B cell (primary cell): ENCODE measurements around the gene FXR1. TPM values are rescaled to one million over a fixed set of nuclear protein-coding genes. Genes with fewer than 3 reads are reported as not detected.

Experiments used
- ATAC-seq: fragments of 200-7000 bp; cut with Tn5 transposase; one replicate; pipeline ENCODE4 v1.10.0; 2021; ENCODE audit warnings: low read depth, mild to moderate bottlenecking, moderate number of reproducible peaks, moderate library complexity
- CTCF ChIA-PET: fragments of 350-600 bp; sonication (Branson Sonifier 250); formaldehyde crosslinking; loops from one replicate; lab custom pipeline; 2021; ENCODE audit warnings: antibody characterized with exemption, inconsistent platforms; lab: Charles Lee
- POLR2A ChIA-PET: fragments of 350-600 bp; sonication (Branson Sonifier 250); formaldehyde crosslinking; loops from one replicate; lab custom pipeline; 2021; ENCODE audit warnings: antibody characterized with exemption; lab: Charles Lee
- DNase-seq: peaks from one replicate; pipeline ENCODE4 v3.0.0; 2013
- H2AFZ ChIP-seq: 2 replicates; pipeline ENCODE4 v1.6.1; 2012; ENCODE audit warnings: mild to moderate bottlenecking, low read depth, low read length; ENCODE audit not compliant: insufficient read depth, poor library complexity, severe bottlenecking
- H3K27ac ChIP-seq, 2 donors: 1 replicate in 1 of 2; 2 replicates in 1 of 2; pipeline ENCODE4 v1.5.1; 2012 to 2013; ENCODE audit warnings: low read length in 2 of 2, mild to moderate bottlenecking in 2 of 2, moderate library complexity in 1 of 2
- H3K27me3 ChIP-seq, 4 experiments: fragments of 200-600 bp in 1 of 4; sonication (generic) in 1 of 4; replicated peaks in 1 of 4; 1 replicate in 2 of 4; 2 replicates in 2 of 4; pipeline versions ENCODE4 v1.6.1 to v1.7.0; 2013 to 2016; ENCODE audit warnings: low read length in 3 of 4, mild to moderate bottlenecking in 2 of 4, mixed read lengths in 1 of 4, moderate library complexity in 1 of 4; ENCODE audit not compliant: insufficient read depth in 4 of 4, control insufficient read depth in 3 of 4; ENCODE audit errors: control extremely low read depth in 1 of 4
- H3K36me3 ChIP-seq, 2 experiments: replicated peaks in 1 of 2; 1 replicate in 1 of 2; 2 replicates in 1 of 2; pipeline versions ENCODE4 v1.6.1 to v1.7.1; 2013; ENCODE audit warnings: low read length in 1 of 2; ENCODE audit not compliant: insufficient read depth in 2 of 2, control insufficient read depth in 1 of 2; ENCODE audit errors: control extremely low read depth in 1 of 2, extremely low read depth in 1 of 2
- H3K4me1 ChIP-seq, 2 donors: fragments of 200-600 bp in 1 of 2; sonication (generic) in 1 of 2; 1 replicate in 1 of 2; 2 replicates in 1 of 2; pipeline versions ENCODE4 v1.5.1 to v1.6.1; 2013 to 2017; ENCODE audit warnings: low read length in 2 of 2; ENCODE audit not compliant: control insufficient read depth in 2 of 2, insufficient read depth in 2 of 2
- H3K4me2 ChIP-seq: replicated peaks from 2 replicates; pipeline ENCODE3; 2012; ENCODE audit warnings: mild to moderate bottlenecking, low read depth, low read length; ENCODE audit not compliant: poor library complexity, severe bottlenecking
- H3K4me3 ChIP-seq, 5 experiments: fragments of 200-600 bp in 1 of 5; sonication (generic) in 1 of 5; 1 replicate in 3 of 5; 2 replicates in 2 of 5; pipeline versions ENCODE4 v1.5.1 to v1.7.0; 2011 to 2016; ENCODE audit warnings: low read length in 4 of 5, mild to moderate bottlenecking in 4 of 5, low read depth in 2 of 5, control low read depth in 1 of 5, moderate library complexity in 1 of 5; ENCODE audit not compliant: insufficient read depth in 1 of 5; ENCODE audit errors: control extremely low read depth in 1 of 5, extremely low read depth in 1 of 5
- H3K79me2 ChIP-seq: fragments of 200-600 bp; sonication (generic); one replicate; pipeline ENCODE4 v1.6.0; 2016; ENCODE audit warnings: low read length; ENCODE audit not compliant: control insufficient read depth, insufficient read depth
- H3K9ac ChIP-seq: fragments of 200-600 bp; sonication (generic); 2 replicates; pipeline ENCODE4 v1.6.1; 2017; ENCODE audit warnings: mild to moderate bottlenecking, low read length, moderate library complexity
- H3K9me3 ChIP-seq, 3 donors: one replicate each; pipeline versions ENCODE4 v1.6.1 to v1.7.1; 2013; ENCODE audit warnings: low read length in 2 of 3; ENCODE audit not compliant: control insufficient read depth in 2 of 3, insufficient read depth in 1 of 3; ENCODE audit errors: control extremely low read depth in 1 of 3
- H4K20me1 ChIP-seq: 2 replicates; pipeline ENCODE4 v1.6.0; 2012; ENCODE audit warnings: mild to moderate bottlenecking, low read length; ENCODE audit not compliant: insufficient read depth, control insufficient read depth, poor library complexity, severe bottlenecking
- H3K27ac Mint-ChIP-seq: one replicate; pipeline ENCODE4 v1.8.0; 2021; ENCODE audit warnings: mixed read lengths
- H3K27me3 Mint-ChIP-seq: one replicate; pipeline ENCODE4 v1.8.0; 2021; ENCODE audit warnings: mixed read lengths
- H3K4me1 Mint-ChIP-seq: one replicate; pipeline ENCODE4 v1.8.0; 2021; ENCODE audit warnings: mixed read lengths
- H3K4me3 Mint-ChIP-seq: one replicate; pipeline ENCODE4 v1.8.0; 2021; ENCODE audit warnings: mixed read lengths
- H3K9me3 Mint-ChIP-seq: one replicate; pipeline ENCODE4 v1.8.0; 2022; ENCODE audit warnings: mixed read lengths; ENCODE audit not compliant: insufficient read depth
- CTCF ChIP-seq: fragments of 200-600 bp; IDR thresholded peaks from one replicate; pipeline ENCODE4 v1.8.0; 2022; ENCODE audit warnings: antibody characterized with exemption, mild to moderate bottlenecking
- EZH2 ChIP-seq: IDR thresholded peaks from 2 replicates; pipeline ENCODE4 v1.6.1; 2012; ENCODE audit warnings: borderline replicate concordance, low read depth, mild to moderate bottlenecking, moderate library complexity, low read length; ENCODE audit not compliant: insufficient read depth, poor library complexity, severe bottlenecking
- whole genome bisulfite sequencing: methylation state at CpG from one replicate; pipeline ENCODE4 v1.1.5; 2013; ENCODE audit warnings: missing lambda C conversion rate; ENCODE audit not compliant: insufficient coverage; 5-methylcytosine and 5-hydroxymethylcytosine counted together
- intact Hi-C: fragments of 100-400 bp; cut with micrococcal nuclease; formaldehyde crosslinking; loops from one replicate; pipeline ENCODE4 v1.10.0; 2022
- polyA plus RNA-seq: library from polyadenylated mRNA; depleted of rRNA; stranded (reverse); fragments of >200 nt; gene quantifications from 2 replicates; pipeline ENCODE4 v1.2.3, GENCODE V29; 2012
- total RNA-seq, 2 donors: library from RNA; stranded (reverse); fragments of 120-200 nt in 1 of 2; gene quantifications; 1 replicate in 1 of 2; 2 replicates in 1 of 2; pipeline versions ENCODE4 v1.2.3 to v1.2.4, GENCODE V29; 2013 to 2022

Gene FXR1
- total and polyA plus RNA-seq, 2 donors (not counting 1 experiment from before 2014, with no cell fraction given) = 43.4 to 144 TPM

- no peak overlapping the region for H2AFZ ChIP-seq
- no peak overlapping the region for H3K27ac ChIP-seq
- ChIA-PET POLR2A (no interaction called here), CTCF (no interaction called here)
- peaks cover 0 to 1% (median 0%) of the 10 kb centered on the region in 3 donors for H3K9me3 ChIP-seq
- no peaks in the 10 kb centered on the region for H3K9me3 Mint-ChIP-seq
- no peak overlapping the region for H3K4me3 Mint-ChIP-seq
- H3K9ac ChIP-seq = no peak overlapping the region
- no peak for DNase-seq
- H3K79me2 ChIP-seq = no peaks in the 10 kb centered on the region
- H3K27ac Mint-ChIP-seq = no peak overlapping the region
- H4K20me1 ChIP-seq = no peaks in the 10 kb centered on the region
- H3K4me1 ChIP-seq = no peaks in the 10 kb centered on the region
- no CpG with 5 or more reads among the region's 2 CpGs for WGBS
- H3K27me3 ChIP-seq = peaks cover 0 to 4% (median 2%) of the 10 kb centered on the region in 4 experiments
- no peaks in the 10 kb centered on the region for H3K36me3 ChIP-seq
- TF ChIP-seq EZH2 (no peak), CTCF (no peak)
- ATAC-seq = no peak
- no peak overlapping the region for H3K4me3 ChIP-seq
- no peak overlapping the region for H3K4me2 ChIP-seq
- no peaks in the 10 kb centered on the region for H3K4me1 Mint-ChIP-seq
- H3K27me3 Mint-ChIP-seq = peaks cover 21% of the 10 kb centered on the region
- intact Hi-C loops = no loop called here
Observed at GRCh38 chr3:180875124-180875698, 37.3 kb upstream of the FXR1 start.

- Histone ChIP-seq H3K4me3 (no peak overlapping the region), H3K36me3 (no peaks in the 10 kb centered on the region), H2AFZ (no peak overlapping the region), H3K4me1 (no peaks in the 10 kb centered on the region), H3K79me2 (no peaks in the 10 kb centered on the region), H3K27ac (no peak overlapping the region), H4K20me1 (no peaks in the 10 kb centered on the region), H3K9ac (no peak overlapping the region), H3K9me3 (no peaks in the 10 kb centered on the region), H3K27me3 (peaks cover 0 to 3% (median 0%) of the 10 kb centered on the region in 4 experiments), H3K4me2 (no peak overlapping the region)
- Mint-ChIP-seq H3K27me3 (peaks cover 16% of the 10 kb centered on the region), H3K9me3 (no peaks in the 10 kb centered on the region), H3K27ac (no peak overlapping the region), H3K4me3 (no peak overlapping the region), H3K4me1 (no peaks in the 10 kb centered on the region)
- TF ChIP-seq EZH2 (no peak), CTCF (no peak)
- POLR2A ChIA-PET = no interaction called here
- 92% methylated on average over 12 of the region's 15 CpGs for WGBS
- intact Hi-C loops = no loop called here
- ATAC-seq (no peak), DNase-seq (no peak)
- CTCF ChIA-PET = interaction anchor here (0.7 kb wide), 1 partner anchor 12 kb away, joined by 4 read pairs; no protein-coding TSS in a partner anchor
Observed at GRCh38 chr3:180881065-180881801, 31.2 kb upstream of the FXR1 start.
